A673 (cell line): ENCODE results near the gene GPSM1. TPM values are rescaled to one million over a fixed set of nuclear protein-coding genes. Genes with fewer than 3 reads are reported as not detected.

Experiments
- BruUV-seq: library from RNA; stranded (reverse); fragments of 400-500 nt; replicated peaks from 2 replicates; lab custom pipeline; 2021; lab: Mats Ljungman, UMichigan
- CTCF ChIA-PET: fragments of 300-600 bp; sonication (Branson Sonifier 250); formaldehyde crosslinking; loops from one replicate; lab custom pipeline; 2022; ENCODE audit warnings: antibody characterized with exemption; lab: Charles Lee
- POLR2A ChIA-PET: fragments of 300-600 bp; sonication (Branson Sonifier 250); formaldehyde crosslinking; loops from one replicate; lab custom pipeline; 2022; ENCODE audit warnings: antibody characterized with exemption; ENCODE audit not compliant: low non-redundant PET; lab: Charles Lee
- DNase-seq: peaks from one replicate; pipeline ENCODE4 v3.0.0-alpha.2; 2015; ENCODE audit warnings: low spot score
- H3K27ac ChIP-seq: fragments of 200-600 bp; sonication (generic); 2 replicates; pipeline ENCODE4 v1.5.1; 2016; ENCODE audit warnings: mixed run types, low read depth, mild to moderate bottlenecking, mixed read lengths, antibody characterized with exemption, low read length; ENCODE audit not compliant: poor library complexity, severe bottlenecking
- H3K27me3 ChIP-seq: fragments of 200-600 bp; sonication (generic); replicated peaks from 2 replicates; pipeline ENCODE4 v1.6.1; 2017; ENCODE audit warnings: mixed run types, low read depth, mild to moderate bottlenecking, mixed read lengths, antibody characterized with exemption, low read length; ENCODE audit not compliant: insufficient read depth, poor library complexity
- H3K36me3 ChIP-seq: fragments of 200-600 bp; sonication (generic); 2 replicates; pipeline ENCODE4 v1.6.1; 2016; ENCODE audit warnings: mixed run types, mild to moderate bottlenecking, mixed read lengths, antibody characterized with exemption, low read length; ENCODE audit not compliant: insufficient read depth, poor library complexity, severe bottlenecking
- H3K4me1 ChIP-seq: fragments of 200-600 bp; sonication (generic); 2 replicates; pipeline ENCODE4 v1.6.1; 2017; ENCODE audit warnings: mixed run types, mild to moderate bottlenecking, mixed read lengths, antibody characterized with exemption, low read length; ENCODE audit not compliant: insufficient read depth, poor library complexity, severe bottlenecking
- H3K4me3 ChIP-seq: fragments of 200-600 bp; sonication (generic); 2 replicates; pipeline ENCODE4 v1.5.1; 2016; ENCODE audit warnings: low read depth, mixed run types, mild to moderate bottlenecking, mixed read lengths, low read length; ENCODE audit not compliant: poor library complexity, severe bottlenecking
- H3K9me3 ChIP-seq: fragments of 200-600 bp; sonication (generic); 2 replicates; pipeline ENCODE4 v1.6.1; 2016; ENCODE audit warnings: mixed run types, low read depth, mild to moderate bottlenecking, mixed read lengths, antibody characterized with exemption, low read length; ENCODE audit not compliant: poor library complexity, severe bottlenecking
- EZH2 ChIP-seq: fragments of 200-600 bp; sonication (generic); IDR thresholded peaks from 2 replicates; pipeline ENCODE4 v1.6.1; 2017; ENCODE audit warnings: borderline replicate concordance, low read depth, mild to moderate bottlenecking, mixed read lengths, antibody characterized with exemption, low read length; ENCODE audit not compliant: poor library complexity, severe bottlenecking
- intact Hi-C: fragments of 100-400 bp; cut with micrococcal nuclease; formaldehyde crosslinking; loops from one replicate; pipeline ENCODE4 v1.10.0; 2022; ENCODE audit not compliant: unreplicated experiment
- total RNA-seq: library from RNA; stranded (reverse); gene quantifications from 2 replicates; pipeline ENCODE4 v1.2.3, GENCODE V29; 2021
- TF ChIP-seq, protein P1 (sequence below): fragments of 300-800, 200-600 bp; sonication (generic); conservative IDR thresholded peaks from 2 replicates; pipeline ENCODE4 v1.5.1; 2017; ENCODE audit warnings: low read depth, mild to moderate bottlenecking, antibody characterized with exemption, low read length, moderate library complexity, mixed read lengths

GPSM1 gene
- total RNA-seq, 1 experiment from 2014 or later: 36.4 TPM

DNA sequence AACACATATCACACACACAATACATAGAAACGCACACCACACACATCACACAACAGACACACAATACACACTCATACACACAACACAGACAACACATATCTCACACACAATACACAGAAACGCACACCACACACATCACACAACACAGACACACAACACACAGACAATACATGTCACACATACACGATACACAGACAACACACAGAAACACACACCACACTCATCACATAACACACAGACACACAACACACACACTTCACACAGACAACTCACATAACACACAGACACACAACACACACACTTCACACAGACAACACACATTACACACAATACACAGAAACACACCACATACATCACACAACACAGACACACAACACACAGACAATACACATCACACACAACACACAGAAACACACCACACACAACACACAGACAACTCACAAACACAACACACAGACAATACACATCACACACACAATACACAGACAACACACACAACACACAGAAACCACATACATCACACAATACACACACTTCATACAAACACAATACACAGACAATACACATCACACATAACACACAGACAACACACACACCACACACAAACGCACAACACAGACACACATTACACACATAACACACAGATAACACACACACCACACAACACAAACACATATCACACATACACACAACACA lies 19.2 kb upstream of the GPSM1 start:
- Histone ChIP-seq H3K27me3 (no peaks in the 10 kb centered on the region), H3K9me3 (no peaks in the 10 kb centered on the region), H3K4me3 (no peak overlapping the region), H3K27ac (no peak overlapping the region), H3K4me1 (peaks cover 16% of the 10 kb centered on the region), H3K36me3 (no peaks in the 10 kb centered on the region)
- ChIA-PET CTCF (no interaction called here), POLR2A (no interaction called here)
- TF ChIP-seq EZH2: no peak
- TF ChIP-seq, protein P1, sequence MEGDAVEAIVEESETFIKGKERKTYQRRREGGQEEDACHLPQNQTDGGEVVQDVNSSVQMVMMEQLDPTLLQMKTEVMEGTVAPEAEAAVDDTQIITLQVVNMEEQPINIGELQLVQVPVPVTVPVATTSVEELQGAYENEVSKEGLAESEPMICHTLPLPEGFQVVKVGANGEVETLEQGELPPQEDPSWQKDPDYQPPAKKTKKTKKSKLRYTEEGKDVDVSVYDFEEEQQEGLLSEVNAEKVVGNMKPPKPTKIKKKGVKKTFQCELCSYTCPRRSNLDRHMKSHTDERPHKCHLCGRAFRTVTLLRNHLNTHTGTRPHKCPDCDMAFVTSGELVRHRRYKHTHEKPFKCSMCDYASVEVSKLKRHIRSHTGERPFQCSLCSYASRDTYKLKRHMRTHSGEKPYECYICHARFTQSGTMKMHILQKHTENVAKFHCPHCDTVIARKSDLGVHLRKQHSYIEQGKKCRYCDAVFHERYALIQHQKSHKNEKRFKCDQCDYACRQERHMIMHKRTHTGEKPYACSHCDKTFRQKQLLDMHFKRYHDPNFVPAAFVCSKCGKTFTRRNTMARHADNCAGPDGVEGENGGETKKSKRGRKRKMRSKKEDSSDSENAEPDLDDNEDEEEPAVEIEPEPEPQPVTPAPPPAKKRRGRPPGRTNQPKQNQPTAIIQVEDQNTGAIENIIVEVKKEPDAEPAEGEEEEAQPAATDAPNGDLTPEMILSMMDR: no peak
- intact Hi-C loops: no loop called here
- BruUV-seq: no TSS peak
- no peak for DNase-seq

DNA sequence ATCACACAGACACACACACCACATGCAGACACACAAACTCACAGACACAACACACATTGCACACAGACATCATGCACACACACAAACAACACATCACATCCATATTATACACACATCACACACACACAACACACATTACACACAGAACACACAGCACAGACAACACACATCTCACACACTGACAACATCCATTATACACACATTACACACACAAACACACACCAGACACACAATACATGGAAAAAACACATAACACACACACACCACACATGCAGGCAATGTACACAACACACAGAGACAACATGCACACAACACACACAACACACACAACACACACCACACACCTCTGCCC lies 18.7 kb upstream of the GPSM1 start:
- H3K4me3 ChIP-seq: no peak overlapping the region
- TF ChIP-seq EZH2: no peak
- TF ChIP-seq, protein P1: no peak
- ChIA-PET POLR2A (no interaction called here), CTCF (no interaction called here)
- no peaks in the 10 kb centered on the region for H3K27me3 ChIP-seq
- H3K36me3 ChIP-seq: no peaks in the 10 kb centered on the region
- H3K9me3 ChIP-seq: no peaks in the 10 kb centered on the region
- intact Hi-C loops: no loop called here
- no peak for DNase-seq
- peaks cover 16% of the 10 kb centered on the region for H3K4me1 ChIP-seq
- H3K27ac ChIP-seq: no peak overlapping the region
- no TSS peak for BruUV-seq

DNA sequence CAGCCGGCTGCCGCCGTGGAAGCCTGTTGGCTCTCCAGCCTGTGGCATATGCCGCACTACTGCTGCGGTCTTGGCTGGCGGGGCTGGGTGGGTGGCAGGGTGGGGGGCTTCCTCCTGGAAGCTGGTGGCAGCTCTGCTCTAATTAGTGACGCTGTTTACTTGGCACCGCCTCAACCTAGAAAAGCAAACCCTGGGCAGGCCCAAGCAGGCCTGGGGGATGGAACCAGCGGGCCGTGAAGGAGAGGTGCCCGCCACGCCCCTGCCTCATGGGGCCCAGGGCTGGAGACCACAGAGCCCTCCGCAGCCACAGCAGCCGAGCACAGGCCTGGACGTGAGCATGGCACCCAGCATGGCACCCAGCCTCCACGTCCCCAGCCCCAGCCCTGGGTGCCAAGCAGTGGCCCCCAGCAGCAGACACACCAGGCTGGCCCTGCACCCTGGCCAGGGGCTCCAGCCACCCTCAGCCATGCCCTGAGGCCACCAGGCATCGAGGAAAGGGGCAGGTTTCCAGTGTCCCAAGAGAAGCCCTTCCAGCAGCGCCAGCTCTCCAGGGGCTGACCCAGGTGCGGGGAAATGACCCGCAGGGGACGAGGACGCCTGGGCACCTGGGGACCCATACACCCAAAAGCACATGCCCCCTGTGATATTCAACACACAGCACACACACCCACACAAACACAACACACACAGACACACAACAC lies 18.1 kb upstream of the GPSM1 start:
- Histone ChIP-seq H3K27ac (no peak overlapping the region), H3K4me1 (peaks cover 16% of the 10 kb centered on the region), H3K9me3 (no peaks in the 10 kb centered on the region), H3K27me3 (no peaks in the 10 kb centered on the region), H3K36me3 (no peaks in the 10 kb centered on the region), H3K4me3 (no peak overlapping the region)
- intact Hi-C loops: no loop called here
- BruUV-seq: no TSS peak
- no peak for TF ChIP-seq EZH2
- TF ChIP-seq, protein P1: no peak
- ChIA-PET POLR2A (no interaction called here), CTCF (no interaction called here)
- DNase-seq: peak; percentile 54
